ENCODE results near the gene HDAC6.

The HDAC6 gene

DNA sequence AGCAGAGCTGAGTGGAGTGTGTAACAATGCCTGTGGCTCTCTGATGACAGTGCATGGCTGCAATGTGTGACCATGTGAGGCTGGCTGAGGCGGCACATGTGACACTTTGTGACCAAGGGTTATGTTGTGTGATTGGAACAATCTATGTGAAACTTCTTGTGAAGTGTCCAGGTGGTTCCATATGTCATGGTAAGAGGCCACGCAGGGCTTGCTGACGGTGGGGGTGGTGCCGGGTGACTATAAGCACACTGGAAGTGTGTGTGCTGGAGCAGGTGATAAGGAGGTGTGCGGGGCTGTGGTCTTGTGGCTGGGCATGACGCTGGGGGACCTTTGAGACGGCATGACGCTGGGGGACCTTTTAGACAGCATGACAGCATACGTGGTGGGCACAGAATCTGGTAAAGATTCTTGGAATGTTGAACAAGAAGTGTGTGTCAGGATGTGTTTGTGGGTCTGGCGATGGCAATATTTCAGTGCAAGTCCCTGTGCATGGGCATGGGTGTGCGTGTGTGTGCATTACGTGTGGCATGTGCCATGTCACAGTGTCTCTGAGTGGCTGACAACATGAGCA is 7.4 kb upstream of the HDAC6 start:
- Histone ChIP-seq H2AK5ac (ENCODE audit: low read length) (peak overlapping the region; percentile 11), H3K36me3 (ENCODE audit: control insufficient read depth in 1 of 2, insufficient read depth in 2 of 2, low read length in 2 of 2) (no peaks in the 10 kb centered on the region)

GRCh38 chrX:48794911-48795515 is 6.9 kb upstream of the HDAC6 start:
- peak overlapping the region; percentile 88 for H2BK12ac ChIP-seq (ENCODE audit: low read length)
- peak overlapping the region; percentile 48 for H3K4me2 ChIP-seq (ENCODE audit: low read length)
- no CpG with 5 or more reads among the region's 8 CpGs for WGBS (ENCODE audit: extremely low coverage, insufficient coverage, insufficient read length)
- peak overlapping the region; percentile 11 for H2AK5ac ChIP-seq (ENCODE audit: low read length)
- no peaks in the 10 kb centered on the region for H3K27me3 ChIP-seq (ENCODE audit: insufficient read depth, low read length)
- peak overlapping the region; percentile 91 for H4K8ac ChIP-seq (ENCODE audit: low read depth, low read length)
- H3K4ac ChIP-seq (ENCODE audit: low read depth, low read length) = peak overlapping the region; percentile 61
- peak overlapping the region; percentile 79 for H3K27ac ChIP-seq (ENCODE audit: low read depth, low read length)
- peak overlapping the region; percentile 91 for H4K91ac ChIP-seq (ENCODE audit: low read depth, low read length)
- peak overlapping the region; percentile 98 for H2BK120ac ChIP-seq (ENCODE audit: insufficient read depth, low read length, poor library complexity)
- H3K14ac ChIP-seq (ENCODE audit: low read length) = peak overlapping the region; percentile 71
- no peak overlapping the region for H2AFZ ChIP-seq (ENCODE audit: insufficient read depth, low read length, poor library complexity)
- H2BK5ac ChIP-seq (ENCODE audit: low read depth, low read length, poor library complexity) = peak overlapping the region; percentile 92
- H3K36me3 ChIP-seq (ENCODE audit: control insufficient read depth in 1 of 2, insufficient read depth in 2 of 2, low read length in 2 of 2) = no peaks in the 10 kb centered on the region
- H3K9me3 ChIP-seq (ENCODE audit: insufficient read depth, low read depth, low read length) = no peaks in the 10 kb centered on the region
- H3K23ac ChIP-seq (ENCODE audit: low read length) = no peak overlapping the region
- peaks cover 2% of the 10 kb centered on the region for H3K79me2 ChIP-seq (ENCODE audit: control insufficient read depth, insufficient read depth, low read length, poor library complexity)
- H3K4me1 ChIP-seq (ENCODE audit: control insufficient read depth in 1 of 2, insufficient read depth in 2 of 2, low read length in 2 of 2) = peaks cover 19 to 21% of the 10 kb centered on the region in 2 experiments
- H4K12ac ChIP-seq (ENCODE audit: low read depth, low read length) = peak overlapping the region; percentile 6
- no peak overlapping the region for H3K9ac ChIP-seq (ENCODE audit: low read length)
- peak overlapping the region; percentile 6 for H3K18ac ChIP-seq (ENCODE audit: low read length)
- peak; percentile 58 to 70 for DNase-seq
- no peak overlapping the region for H3K4me3 ChIP-seq (ENCODE audit: low read depth, low read length)
- peaks cover 23% of the 10 kb centered on the region for H3K79me1 ChIP-seq (ENCODE audit: low read length)

More for the DNA sequence above, 7.4 kb upstream of the HDAC6 start:
- Histone ChIP-seq H2BK120ac (ENCODE audit: insufficient read depth, low read length, poor library complexity) (peak overlapping the region; percentile 98), H3K27ac (ENCODE audit: low read depth, low read length) (peak overlapping the region; percentile 79), H2AFZ (ENCODE audit: insufficient read depth, low read length, poor library complexity) (no peak overlapping the region), H4K12ac (ENCODE audit: low read depth, low read length) (no peak overlapping the region), H2BK12ac (ENCODE audit: low read length) (peak overlapping the region; percentile 88), H3K4me1 (ENCODE audit: control insufficient read depth in 1 of 2, insufficient read depth in 2 of 2, low read length in 2 of 2) (peaks cover 19 to 21% of the 10 kb centered on the region in 2 experiments), H3K79me2 (ENCODE audit: control insufficient read depth, insufficient read depth, low read length, poor library complexity) (peaks cover 2% of the 10 kb centered on the region), H3K14ac (ENCODE audit: low read length) (peak overlapping the region; percentile 71), H3K4ac (ENCODE audit: low read depth, low read length) (peak overlapping the region; percentile 61), H3K79me1 (ENCODE audit: low read length) (peaks cover 23% of the 10 kb centered on the region), H4K8ac (ENCODE audit: low read depth, low read length) (no peak overlapping the region), H3K4me2 (ENCODE audit: low read length) (peak overlapping the region; percentile 48), H3K18ac (ENCODE audit: low read length) (peak overlapping the region; percentile 6), H3K9ac (ENCODE audit: low read length) (no peak overlapping the region), H4K91ac (ENCODE audit: low read depth, low read length) (peak overlapping the region; percentile 91), H3K23ac (ENCODE audit: low read length) (no peak overlapping the region), H3K9me3 (ENCODE audit: insufficient read depth, low read depth, low read length) (no peaks in the 10 kb centered on the region), H2BK5ac (ENCODE audit: low read depth, low read length, poor library complexity) (peak overlapping the region; percentile 12), H3K4me3 (ENCODE audit: low read depth, low read length) (no peak overlapping the region), H3K27me3 (ENCODE audit: insufficient read depth, low read length) (no peaks in the 10 kb centered on the region)
- WGBS (ENCODE audit: extremely low coverage, insufficient coverage, insufficient read length) = no CpG with 5 or more reads among the region's 12 CpGs
- peak in 1 of 2 donors; percentile 1 for DNase-seq

- no peak overlapping the region for H2BK5ac ChIP-seq (ENCODE audit: low read depth, low read length, poor library complexity)
- no peak overlapping the region for H3K4me2 ChIP-seq (ENCODE audit: low read length)
- H2BK120ac ChIP-seq (ENCODE audit: insufficient read depth, low read length, poor library complexity) = no peak overlapping the region
- H3K23ac ChIP-seq (ENCODE audit: low read length) = no peak overlapping the region
- H3K4me1 ChIP-seq (ENCODE audit: control insufficient read depth in 1 of 2, insufficient read depth in 2 of 2, low read length in 2 of 2) = peaks cover 26 to 27% of the 10 kb centered on the region in 2 experiments
- H3K36me3 ChIP-seq (ENCODE audit: control insufficient read depth in 1 of 2, insufficient read depth in 2 of 2, low read length in 2 of 2) = peaks cover 1 to 2% of the 10 kb centered on the region in 2 experiments
- peaks cover 6% of the 10 kb centered on the region for H3K79me2 ChIP-seq (ENCODE audit: control insufficient read depth, insufficient read depth, low read length, poor library complexity)
- no peak overlapping the region for H4K8ac ChIP-seq (ENCODE audit: low read depth, low read length)
- H3K9ac ChIP-seq (ENCODE audit: low read length) = no peak overlapping the region
- H3K4me3 ChIP-seq (ENCODE audit: low read depth, low read length) = no peak overlapping the region
- H3K18ac ChIP-seq (ENCODE audit: low read length) = no peak overlapping the region
- H4K91ac ChIP-seq (ENCODE audit: low read depth, low read length) = no peak overlapping the region
- H3K14ac ChIP-seq (ENCODE audit: low read length) = no peak overlapping the region
- H3K27me3 ChIP-seq (ENCODE audit: insufficient read depth, low read length) = no peaks in the 10 kb centered on the region
- H3K4ac ChIP-seq (ENCODE audit: low read depth, low read length) = no peak overlapping the region
- H2BK12ac ChIP-seq (ENCODE audit: low read length) = peak overlapping the region; percentile 11
- no peak overlapping the region for H3K27ac ChIP-seq (ENCODE audit: low read depth, low read length)
- H4K12ac ChIP-seq (ENCODE audit: low read depth, low read length) = no peak overlapping the region
- no peaks in the 10 kb centered on the region for H3K9me3 ChIP-seq (ENCODE audit: insufficient read depth, low read depth, low read length)
- no peak overlapping the region for H2AK5ac ChIP-seq (ENCODE audit: low read length)
- no peak for DNase-seq
- H2AFZ ChIP-seq (ENCODE audit: insufficient read depth, low read length, poor library complexity) = no peak overlapping the region
- peaks cover 31% of the 10 kb centered on the region for H3K79me1 ChIP-seq (ENCODE audit: low read length)
- WGBS (ENCODE audit: extremely low coverage, insufficient coverage, insufficient read length) = no CpG with 5 or more reads among the region's 2 CpGs
These were observed 3.5 kb upstream of the HDAC6 start for GRCh38 chrX:48798318-48798717.

GRCh38 chrX:48800574-48801279 is 1.1 kb upstream of the HDAC6 start:
- Histone ChIP-seq H3K23ac (ENCODE audit: low read length) (no peak overlapping the region), H3K9me3 (ENCODE audit: insufficient read depth, low read depth, low read length) (no peaks in the 10 kb centered on the region), H3K79me2 (ENCODE audit: control insufficient read depth, insufficient read depth, low read length, poor library complexity) (peaks cover 4% of the 10 kb centered on the region), H3K4me1 (ENCODE audit: control insufficient read depth in 1 of 2, insufficient read depth in 2 of 2, low read length in 2 of 2) (peaks cover 10 to 11% of the 10 kb centered on the region in 2 experiments), H3K4me3 (ENCODE audit: low read depth, low read length) (peak overlapping the region; percentile 88), H3K9ac (ENCODE audit: low read length) (peak overlapping the region; percentile 6), H3K79me1 (ENCODE audit: low read length) (peaks cover 13% of the 10 kb centered on the region), H4K8ac (ENCODE audit: low read depth, low read length) (peak overlapping the region; percentile 99), H3K14ac (ENCODE audit: low read length) (peak overlapping the region; percentile 53), H3K4me2 (ENCODE audit: low read length) (peak overlapping the region; percentile 83), H3K27ac (ENCODE audit: low read depth, low read length) (peak overlapping the region; percentile 63), H2BK12ac (ENCODE audit: low read length) (peak overlapping the region; percentile 58), H4K91ac (ENCODE audit: low read depth, low read length) (peak overlapping the region; percentile 77), H3K4ac (ENCODE audit: low read depth, low read length) (peak overlapping the region; percentile 12), H2BK5ac (ENCODE audit: low read depth, low read length, poor library complexity) (no peak overlapping the region), H3K27me3 (ENCODE audit: insufficient read depth, low read length) (no peaks in the 10 kb centered on the region), H3K18ac (ENCODE audit: low read length) (no peak overlapping the region), H4K12ac (ENCODE audit: low read depth, low read length) (peak overlapping the region; percentile 98), H2BK120ac (ENCODE audit: insufficient read depth, low read length, poor library complexity) (peak overlapping the region; percentile 33), H2AK5ac (ENCODE audit: low read length) (peak overlapping the region; percentile 79), H3K36me3 (ENCODE audit: control insufficient read depth in 1 of 2, insufficient read depth in 2 of 2, low read length in 2 of 2) (peaks cover 12 to 13% of the 10 kb centered on the region in 2 experiments), H2AFZ (ENCODE audit: insufficient read depth, low read length, poor library complexity) (no peak overlapping the region)
- WGBS (ENCODE audit: extremely low coverage, insufficient coverage, insufficient read length) = no CpG with 5 or more reads among the region's 17 CpGs
- DNase-seq = peak in 1 of 2 donors; percentile 4
